ENCODE results near the gene EGFR.

Gene EGFR

GRCh38 chr7:55251911-55252310, 233.1 kb downstream of the EGFR start:
- DNase-seq = no peak

GRCh38 chr7:55252386-55252785, 233.6 kb downstream of the EGFR start:
- no peak for DNase-seq

GRCh38 chr7:55253188-55253587, 234.4 kb downstream of the EGFR start:
- no peak for DNase-seq

- no peak for DNase-seq
Observed at GRCh38 chr7:55254242-55254595, 235.4 kb downstream of the EGFR start.

- DNase-seq = peak; percentile 15 to 90 (median 74)
Observed at GRCh38 chr7:55254596-55255495, 236.0 kb downstream of the EGFR start.

GRCh38 chr7:55255496-55256445, 237.0 kb downstream of the EGFR start:
- peak in 13 of 14 donors; percentile 16 to 82 (median 63) for DNase-seq

- DNase-seq = no peak
Observed at GRCh38 chr7:55258631-55259030, 239.8 kb downstream of the EGFR start.

GRCh38 chr7:55260171-55260570, 241.4 kb downstream of the EGFR start:
- no peak for DNase-seq

- DNase-seq = no peak
Observed at GRCh38 chr7:55260676-55261385, 242.0 kb downstream of the EGFR start.
